ENCODE data around the gene EEF1B2.
"Not testable (repeated sequence)": the region's sequence is repeated elsewhere in the genome, so short reads cannot be mapped to it uniquely, and the experiment has no call there.

Gene EEF1B2

GRCh38 chr2:206204710-206205109 is 45.0 kb downstream of the EEF1B2 start:
- Histone ChIP-seq H3K36me3 (ENCODE audit: control insufficient read depth, insufficient read depth, low read length) (no peaks in the 10 kb centered on the region), H3K4me3 (ENCODE audit: low read length) (no peak overlapping the region), H3K27ac (ENCODE audit: low read depth, low read length) (no peak overlapping the region), H3K9ac (ENCODE audit: low read length) (no peak overlapping the region), H3K27me3 (ENCODE audit: control insufficient read depth, insufficient read depth, low read length) (no peaks in the 10 kb centered on the region), H3K4me1 (ENCODE audit: control insufficient read depth, insufficient read depth, low read length) (no peaks in the 10 kb centered on the region)

- not testable (repeated sequence) for H3K9ac ChIP-seq (ENCODE audit: low read length); H3K4me1 ChIP-seq (ENCODE audit: control insufficient read depth, insufficient read depth, low read length); H3K36me3 ChIP-seq (ENCODE audit: control insufficient read depth, insufficient read depth, low read length); H3K27ac ChIP-seq (ENCODE audit: low read depth, low read length); H3K27me3 ChIP-seq (ENCODE audit: control insufficient read depth, insufficient read depth, low read length); H3K4me3 ChIP-seq (ENCODE audit: low read length)
Observed at GRCh38 chr2:206207316-206207715, 47.6 kb downstream of the EEF1B2 start.

- H3K4me3 ChIP-seq (ENCODE audit: low read length): no peak overlapping the region
- no peak overlapping the region for H3K9ac ChIP-seq (ENCODE audit: low read length)
- H3K36me3 ChIP-seq (ENCODE audit: control insufficient read depth, insufficient read depth, low read length): no peaks in the 10 kb centered on the region
- H3K4me1 ChIP-seq (ENCODE audit: control insufficient read depth, insufficient read depth, low read length): no peaks in the 10 kb centered on the region
- H3K27ac ChIP-seq (ENCODE audit: low read depth, low read length): no peak overlapping the region
- H3K27me3 ChIP-seq (ENCODE audit: control insufficient read depth, insufficient read depth, low read length): no peaks in the 10 kb centered on the region
Observed at GRCh38 chr2:206208900-206209299, 49.2 kb downstream of the EEF1B2 start.

- H3K4me1 ChIP-seq (ENCODE audit: control insufficient read depth, insufficient read depth, low read length): no peaks in the 10 kb centered on the region
- no peak overlapping the region for H3K27ac ChIP-seq (ENCODE audit: low read depth, low read length)
- no peak overlapping the region for H3K9ac ChIP-seq (ENCODE audit: low read length)
- H3K4me3 ChIP-seq (ENCODE audit: low read length): no peak overlapping the region
- no peaks in the 10 kb centered on the region for H3K27me3 ChIP-seq (ENCODE audit: control insufficient read depth, insufficient read depth, low read length)
- H3K36me3 ChIP-seq (ENCODE audit: control insufficient read depth, insufficient read depth, low read length): no peaks in the 10 kb centered on the region
Observed at GRCh38 chr2:206211657-206212255, 52.1 kb downstream of the EEF1B2 start.

Data from rectal smooth muscle tissue (tissue), 1 donor.